HG03432 (cell line): ENCODE results near the gene TST.
A peak's percentile ranks its signal among the peaks of the same experiment; 100 is the strongest.

Experiments
- ATAC-seq: cut with Tn5 transposase; IDR thresholded peaks from one replicate; pipeline ENCODE4 v1.9.1; 2021; ENCODE audit warnings: mild to moderate bottlenecking, moderate library complexity; ENCODE audit not compliant: unreplicated experiment

TST gene

DNA sequence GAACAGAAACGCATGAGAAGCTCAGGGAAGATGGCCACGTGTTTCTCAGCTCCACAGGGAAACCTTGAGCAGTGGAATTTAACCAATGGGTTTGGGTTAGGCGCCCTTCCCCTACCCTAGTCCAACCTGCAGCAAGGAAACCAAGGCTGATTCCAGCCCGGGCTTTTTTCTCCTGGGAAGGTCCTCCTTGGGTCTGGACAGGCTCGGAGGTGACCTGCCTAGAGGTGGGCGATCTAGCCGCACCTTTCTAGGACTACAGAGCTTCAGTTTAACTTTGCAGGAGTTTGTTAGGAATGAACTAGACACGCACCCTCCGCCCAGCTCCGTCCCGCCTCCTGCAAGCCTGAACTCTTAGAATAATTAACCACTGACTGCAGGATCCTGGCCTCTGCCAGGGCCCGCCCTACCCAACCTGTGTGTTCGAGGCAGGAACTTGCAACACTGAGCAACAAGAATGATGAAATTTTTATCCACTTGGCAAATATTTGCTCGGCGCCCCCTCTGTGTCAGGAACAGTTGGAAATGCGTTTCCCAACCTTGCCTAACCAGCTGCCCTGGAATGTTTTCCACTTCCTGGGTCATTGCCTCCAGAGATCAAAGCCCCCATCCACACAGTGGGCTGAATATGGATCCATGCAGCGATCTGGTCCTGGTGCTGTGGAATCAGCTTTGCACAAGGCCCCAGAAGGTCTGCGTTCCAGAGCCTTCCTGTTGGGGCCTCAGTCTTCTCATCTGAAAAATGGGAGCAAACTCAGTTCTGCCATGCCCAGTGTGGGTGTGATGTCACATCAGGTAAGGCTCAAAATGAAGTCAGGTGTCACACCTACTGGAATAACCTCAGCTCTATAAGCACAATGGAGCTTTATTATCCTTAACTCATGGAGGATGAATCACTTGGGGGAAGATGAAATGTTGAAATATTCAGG, 13.6 kb upstream of the TST start:
- ATAC-seq, result no peak

DNA sequence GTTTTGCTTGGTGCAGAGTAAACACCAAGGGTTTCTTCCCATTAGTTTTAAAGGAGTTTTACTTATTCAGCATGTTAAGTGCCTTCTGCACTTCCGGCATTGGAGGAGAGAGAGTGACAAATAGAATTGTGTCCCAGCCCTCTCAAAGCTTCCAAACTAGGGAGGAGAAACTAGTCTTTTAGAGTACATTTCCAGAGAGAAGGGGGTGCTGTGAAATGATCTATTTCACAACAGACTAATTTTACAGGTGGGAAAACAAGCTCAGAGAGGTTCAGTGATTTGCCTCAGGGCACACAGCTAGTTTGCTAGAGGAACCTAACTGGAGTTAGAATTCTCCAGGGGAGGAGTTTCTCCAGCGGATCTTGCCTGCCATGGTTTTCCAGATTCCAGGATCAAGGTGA, 12.9 kb upstream of the TST start:
- ATAC-seq, result no peak

DNA sequence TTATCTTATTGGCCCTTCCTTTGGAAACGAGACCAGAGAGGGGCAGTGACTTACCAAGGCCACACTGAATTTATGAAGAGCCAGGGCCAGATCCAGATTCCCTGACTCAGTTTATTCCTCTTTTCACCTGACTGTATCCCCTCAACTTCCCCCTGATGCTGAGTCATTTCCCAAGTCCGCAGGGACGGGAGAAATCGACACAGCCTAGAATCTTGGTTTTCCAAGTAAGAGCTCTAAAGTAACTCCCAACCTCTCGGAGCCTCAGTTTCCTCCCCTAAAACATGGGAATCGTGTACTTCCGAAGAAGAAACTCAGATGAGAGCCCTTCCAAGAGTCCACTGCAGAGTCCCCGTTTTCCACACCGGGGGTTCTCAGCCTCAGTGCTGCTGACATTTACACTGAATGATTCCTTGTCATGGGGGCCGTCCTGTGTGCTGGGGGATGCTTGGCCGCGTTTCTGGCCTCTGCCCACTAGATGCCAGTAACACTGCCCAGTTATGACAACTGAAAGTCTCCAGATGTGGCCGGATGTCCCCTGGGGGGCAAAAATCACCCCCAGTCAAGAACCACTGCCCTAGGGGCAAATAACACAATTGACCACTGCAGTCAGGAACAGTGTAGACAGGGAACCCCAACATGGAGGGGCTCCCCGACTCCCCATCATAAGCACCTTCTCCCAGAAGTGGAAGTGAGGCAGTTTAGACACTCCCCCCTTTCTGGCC, 11.5 kb upstream of the TST start:
- ATAC-seq, result no peak

DNA sequence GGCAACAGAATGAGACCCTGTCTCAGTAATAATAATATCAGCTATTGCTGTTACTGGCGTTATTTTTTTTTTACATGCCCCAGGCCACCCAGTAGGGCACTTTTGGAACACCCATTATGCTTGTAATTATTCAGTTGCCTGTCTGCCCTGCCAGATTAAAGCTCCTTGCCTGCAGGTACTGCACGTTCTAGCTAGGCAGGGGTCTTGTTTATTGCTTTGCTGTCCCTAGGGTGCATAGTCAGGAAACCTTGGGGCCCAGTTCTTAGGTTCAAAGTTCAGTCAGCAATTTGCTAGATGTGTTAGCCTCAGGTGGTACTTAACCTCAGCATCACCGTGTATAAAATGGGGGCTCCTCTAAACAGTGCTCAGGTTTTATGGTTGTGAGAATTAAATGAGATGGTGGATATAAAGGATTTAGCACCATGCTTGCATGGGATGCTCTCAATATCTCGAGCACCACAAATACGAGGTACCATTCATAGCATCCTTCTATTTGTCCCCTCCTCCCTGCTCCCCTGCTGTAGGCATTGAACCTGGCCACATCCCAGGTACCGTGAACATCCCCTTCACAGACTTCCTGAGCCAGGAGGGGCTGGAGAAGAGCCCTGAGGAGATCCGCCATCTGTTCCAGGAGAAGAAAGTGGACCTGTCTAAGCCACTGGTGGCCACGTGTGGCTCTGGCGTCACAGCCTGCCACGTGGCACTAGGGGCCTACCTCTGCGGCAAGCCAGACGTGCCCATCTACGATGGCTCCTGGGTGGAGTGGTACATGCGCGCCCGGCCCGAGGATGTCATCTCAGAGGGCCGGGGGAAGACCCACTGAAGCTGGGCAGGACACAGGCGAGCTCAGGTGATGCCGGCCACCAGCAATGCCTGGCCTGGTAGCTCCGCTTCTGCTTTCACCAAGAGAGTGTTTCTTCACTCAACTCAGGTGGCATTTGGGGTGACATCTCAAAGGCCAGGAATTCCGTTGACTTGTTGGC, 9.7 kb upstream of the TST start:
- no peak for ATAC-seq

DNA sequence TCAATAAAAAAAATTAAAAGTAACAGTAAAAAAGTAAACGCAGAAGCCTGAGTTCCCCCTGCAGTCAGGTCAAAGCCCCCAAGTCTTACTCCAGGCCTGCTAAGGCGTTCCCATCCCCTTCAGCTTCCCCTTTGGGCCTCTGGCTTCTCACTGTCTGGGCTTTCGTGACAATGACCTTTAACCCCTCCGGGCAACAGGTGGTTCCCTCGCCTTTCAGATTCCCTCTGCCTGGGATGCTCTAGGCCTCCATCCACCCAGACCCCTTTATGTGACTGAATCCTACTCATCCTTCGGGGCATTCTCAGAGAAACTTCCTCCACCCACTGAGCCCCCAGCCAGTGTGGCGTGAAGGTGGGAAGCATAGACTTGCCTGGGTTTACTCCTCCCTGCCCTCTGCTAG, 8.3 kb upstream of the TST start:
- ATAC-seq, result no peak

DNA sequence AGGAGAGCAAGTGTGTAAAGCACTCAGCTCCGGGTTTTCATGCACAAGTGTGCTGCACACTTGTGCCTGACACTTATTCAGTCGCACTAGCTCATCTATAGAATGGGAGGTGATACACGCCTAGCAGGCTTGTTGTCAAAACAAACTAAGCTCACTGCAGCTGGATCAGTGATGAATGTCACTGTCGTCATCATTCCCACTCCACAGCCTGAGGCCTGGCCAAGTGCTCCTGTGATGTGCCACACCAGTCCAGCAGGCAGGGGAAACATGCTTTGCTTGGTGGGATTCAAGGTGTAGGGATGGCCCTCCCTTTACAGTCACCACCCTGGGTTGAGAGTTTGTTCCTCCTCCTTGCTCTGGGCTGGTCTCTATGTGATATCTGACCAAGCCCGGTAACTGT, 7.1 kb upstream of the TST start:
- no peak for ATAC-seq

DNA sequence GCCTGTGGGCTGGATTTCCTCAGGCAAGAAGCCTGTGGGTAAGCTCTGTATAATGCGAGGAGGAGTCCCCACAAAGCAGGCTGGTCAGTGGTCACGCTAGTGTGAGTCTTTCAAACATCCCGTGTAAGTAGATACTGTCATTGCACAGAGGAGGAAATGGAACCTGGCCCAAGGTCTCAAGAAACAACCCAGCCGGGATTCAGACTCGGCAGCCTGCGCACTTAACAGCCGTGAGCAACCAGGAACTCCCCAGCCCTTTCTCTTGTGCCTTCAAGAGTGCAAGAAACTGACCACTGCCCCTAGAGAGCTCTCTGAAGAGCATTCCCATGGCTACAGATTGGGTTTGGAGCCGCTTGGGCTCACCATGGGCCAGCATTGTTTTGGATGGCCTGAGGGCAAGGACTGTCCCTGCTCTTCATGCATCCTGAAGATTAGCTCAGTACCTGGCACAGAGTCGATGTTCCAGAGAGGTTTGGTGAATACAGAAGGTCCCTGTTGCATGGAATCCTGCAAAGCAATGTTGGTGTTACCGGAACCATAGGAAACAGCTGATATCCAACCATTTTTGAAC, 6.3 kb upstream of the TST start:
- no peak for ATAC-seq

DNA sequence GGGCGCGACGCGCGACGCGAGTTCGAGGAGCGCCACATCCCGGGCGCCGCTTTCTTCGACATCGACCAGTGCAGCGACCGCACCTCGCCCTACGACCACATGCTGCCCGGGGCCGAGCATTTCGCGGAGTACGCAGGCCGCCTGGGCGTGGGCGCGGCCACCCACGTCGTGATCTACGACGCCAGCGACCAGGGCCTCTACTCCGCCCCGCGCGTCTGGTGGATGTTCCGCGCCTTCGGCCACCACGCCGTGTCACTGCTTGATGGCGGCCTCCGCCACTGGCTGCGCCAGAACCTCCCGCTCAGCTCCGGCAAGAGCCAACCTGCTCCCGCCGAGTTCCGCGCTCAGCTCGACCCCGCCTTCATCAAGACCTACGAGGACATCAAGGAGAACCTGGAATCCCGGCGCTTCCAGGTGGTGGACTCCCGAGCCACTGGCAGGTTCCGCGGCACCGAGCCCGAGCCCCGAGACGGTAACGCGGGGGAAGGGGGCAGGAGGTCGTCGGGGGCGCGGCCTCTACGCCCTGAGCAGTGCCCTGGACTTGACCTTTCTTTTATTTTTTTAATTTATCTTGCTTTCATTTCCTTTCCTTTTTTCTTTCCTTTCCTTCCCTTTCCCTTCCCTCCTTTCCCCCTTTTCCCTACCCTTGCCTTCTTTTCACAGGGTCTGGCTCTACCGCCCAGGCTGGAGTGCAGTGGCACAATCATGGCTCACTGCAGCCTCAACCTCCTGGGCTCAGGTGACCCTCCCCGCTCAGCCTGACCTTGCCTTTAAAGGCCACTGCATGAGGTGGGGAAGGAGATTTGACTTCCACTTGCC, 5.3 kb upstream of the TST start:
- no peak for ATAC-seq

DNA sequence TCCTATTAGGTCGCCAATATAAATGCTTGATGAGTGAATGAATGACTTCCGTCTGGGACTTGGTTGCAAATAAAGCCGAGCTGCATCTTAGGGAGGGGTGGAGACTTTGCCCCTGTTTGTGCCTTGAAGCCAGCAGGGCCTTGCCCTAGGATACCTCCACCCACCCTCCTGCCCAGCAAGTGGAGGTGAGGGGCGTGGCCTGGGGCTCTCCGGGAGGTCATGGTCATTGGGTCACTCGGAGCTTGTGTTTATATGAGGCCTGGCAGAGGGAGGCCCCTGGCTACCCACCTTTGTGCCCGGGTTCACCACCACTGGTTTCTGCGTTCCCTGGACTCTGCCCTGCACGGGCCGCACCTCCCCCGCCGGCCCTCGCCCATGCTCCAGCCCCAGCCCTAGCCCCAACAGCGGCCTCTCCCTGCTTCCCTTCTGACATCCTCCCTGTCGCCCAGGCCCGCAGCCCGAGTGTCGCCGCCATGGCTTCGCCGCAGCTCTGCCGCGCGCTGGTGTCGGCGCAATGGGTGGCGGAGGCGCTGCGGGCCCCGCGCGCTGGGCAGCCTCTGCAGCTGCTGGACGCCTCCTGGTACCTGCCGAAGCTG, 4.6 kb upstream of the TST start:
- no peak for ATAC-seq

DNA sequence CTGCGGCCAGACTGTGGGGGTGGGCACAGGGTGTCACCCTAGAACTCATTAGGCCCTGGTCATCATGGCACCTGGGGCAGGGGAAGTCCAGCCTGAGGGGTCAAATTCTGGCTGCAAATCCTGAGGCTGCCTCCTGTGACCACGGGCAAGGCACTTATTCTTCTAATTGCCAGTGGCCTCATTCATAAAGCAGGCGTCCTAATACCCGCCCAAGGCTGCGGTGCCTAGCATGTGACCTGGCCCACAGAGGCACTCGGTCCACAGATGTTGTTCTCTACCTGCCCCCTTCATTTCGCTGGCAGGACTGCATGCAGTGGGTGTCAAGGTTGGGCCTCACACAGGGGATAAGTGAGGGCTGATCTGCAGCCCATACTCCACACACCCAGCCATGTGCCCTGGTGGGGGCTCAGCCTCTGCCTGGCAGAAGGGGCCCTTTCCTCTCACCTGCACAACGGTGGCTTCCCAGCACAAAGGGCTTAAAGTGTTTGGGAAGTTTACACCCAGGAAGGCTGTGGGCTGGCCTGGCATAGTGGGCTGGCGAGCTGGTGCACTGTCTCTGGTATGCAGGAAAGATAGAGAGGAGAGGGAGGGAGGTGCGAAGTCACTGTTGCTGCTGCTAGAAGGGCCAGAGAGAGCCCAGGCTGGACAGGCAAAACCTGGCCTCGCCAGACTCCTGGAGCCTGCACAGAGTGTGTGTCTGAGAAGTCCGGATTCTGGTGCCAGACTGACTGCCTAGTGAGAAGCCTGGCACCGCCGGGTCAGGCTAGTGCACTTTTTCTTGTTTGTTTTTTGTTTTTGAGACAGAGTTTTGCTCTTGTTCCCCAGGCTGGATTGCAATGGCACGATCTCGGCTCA, 3.5 kb upstream of the TST start:
- no peak for ATAC-seq

DNA sequence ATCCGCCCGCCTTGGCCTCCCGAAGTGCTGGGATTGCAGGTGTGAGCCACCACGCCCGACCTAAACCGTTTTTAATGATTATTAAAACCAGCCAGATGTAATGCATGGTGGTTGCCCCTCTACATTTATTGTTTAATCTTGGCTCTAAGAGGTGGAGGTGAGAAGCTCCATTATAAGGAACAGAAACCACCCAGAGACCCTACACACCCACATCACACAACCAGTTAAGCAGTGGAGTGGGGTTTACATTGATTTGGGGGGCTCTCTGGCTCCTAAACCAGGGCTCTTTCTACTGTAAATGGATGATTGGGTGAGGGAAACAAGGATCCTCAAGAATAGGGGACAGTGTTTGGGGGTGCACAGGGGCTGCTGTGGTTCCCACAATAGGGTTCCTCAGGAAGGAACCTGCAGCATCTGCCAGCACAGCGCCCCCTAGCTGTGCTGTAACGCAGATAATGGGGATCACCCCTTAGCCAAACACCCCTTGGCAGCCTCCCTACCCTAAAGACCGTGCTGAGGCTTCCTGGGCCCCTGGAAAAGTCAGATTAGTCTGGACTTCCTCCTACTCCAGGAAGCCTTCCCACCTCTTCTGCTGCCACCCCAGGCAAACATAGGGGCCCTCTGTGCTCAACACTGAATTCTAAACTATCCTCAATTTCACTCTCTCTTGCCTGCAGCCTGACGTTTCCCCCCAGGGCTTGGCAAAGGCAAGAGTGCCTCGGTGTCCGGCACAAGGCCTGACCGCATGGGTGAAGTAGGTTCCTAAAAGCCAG, 2.6 kb upstream of the TST start:
- no peak for ATAC-seq

DNA sequence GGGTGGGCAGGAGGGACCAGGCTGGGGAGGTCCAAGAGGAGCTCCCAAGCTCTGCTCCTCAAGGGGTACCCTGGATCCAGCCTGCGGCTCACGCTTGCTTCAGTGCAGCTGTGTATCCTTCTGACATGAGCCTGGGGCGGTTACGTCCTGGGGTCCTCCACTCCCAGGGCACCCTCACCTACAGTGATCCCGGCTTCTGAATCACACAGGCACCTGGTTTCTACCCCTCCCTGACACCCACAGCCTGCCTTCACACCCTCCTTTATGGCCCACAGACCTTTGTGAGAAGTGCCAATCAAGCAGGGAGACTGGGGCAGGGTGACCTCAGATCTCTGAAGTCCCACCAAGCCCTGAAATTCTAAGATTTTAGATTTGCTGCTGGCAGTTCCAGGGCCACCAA, 1.8 kb upstream of the TST start:
- no peak for ATAC-seq

DNA sequence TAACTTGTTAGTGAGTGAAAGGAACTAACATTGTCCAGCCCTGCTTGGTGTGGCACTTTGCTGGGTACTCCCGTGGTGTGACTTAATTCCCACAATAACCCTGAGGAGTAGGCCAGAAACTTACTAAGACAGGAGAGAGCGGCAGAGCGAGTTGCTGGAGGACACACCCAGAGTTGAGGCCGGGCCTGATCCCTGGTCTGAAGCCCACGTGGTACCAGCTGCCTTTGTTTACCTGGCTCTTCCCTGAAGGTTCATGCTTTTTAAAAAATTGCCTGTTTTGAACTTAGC, 889 bp upstream of the TST start:
- ATAC-seq, result no peak

DNA sequence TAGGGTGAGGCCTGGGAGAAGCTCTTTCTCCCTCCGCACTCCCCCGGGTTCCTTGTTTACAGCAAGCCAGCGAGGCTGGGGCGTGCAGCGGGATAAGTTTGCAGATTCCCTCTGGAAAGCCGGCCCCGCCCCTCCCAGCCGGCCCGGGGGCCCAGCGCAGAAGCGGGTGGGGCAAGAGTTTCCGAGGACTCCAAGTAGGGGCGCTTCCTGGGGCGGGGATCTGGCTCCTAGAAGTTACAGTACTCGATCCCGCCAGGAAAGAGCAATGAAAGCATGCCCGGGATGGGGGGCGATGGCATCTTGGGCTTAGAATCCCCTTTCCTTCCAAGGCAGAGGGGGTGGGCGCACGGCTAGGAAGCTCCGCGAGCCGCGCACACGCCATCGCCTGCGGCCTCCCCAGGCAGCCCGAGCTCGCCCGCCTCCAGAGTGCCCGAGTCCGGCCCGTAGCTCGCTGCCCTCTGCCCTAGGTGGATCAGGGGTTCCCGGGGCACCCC, 385 bp downstream of the TST start:
- peak; percentile 25 for ATAC-seq

DNA sequence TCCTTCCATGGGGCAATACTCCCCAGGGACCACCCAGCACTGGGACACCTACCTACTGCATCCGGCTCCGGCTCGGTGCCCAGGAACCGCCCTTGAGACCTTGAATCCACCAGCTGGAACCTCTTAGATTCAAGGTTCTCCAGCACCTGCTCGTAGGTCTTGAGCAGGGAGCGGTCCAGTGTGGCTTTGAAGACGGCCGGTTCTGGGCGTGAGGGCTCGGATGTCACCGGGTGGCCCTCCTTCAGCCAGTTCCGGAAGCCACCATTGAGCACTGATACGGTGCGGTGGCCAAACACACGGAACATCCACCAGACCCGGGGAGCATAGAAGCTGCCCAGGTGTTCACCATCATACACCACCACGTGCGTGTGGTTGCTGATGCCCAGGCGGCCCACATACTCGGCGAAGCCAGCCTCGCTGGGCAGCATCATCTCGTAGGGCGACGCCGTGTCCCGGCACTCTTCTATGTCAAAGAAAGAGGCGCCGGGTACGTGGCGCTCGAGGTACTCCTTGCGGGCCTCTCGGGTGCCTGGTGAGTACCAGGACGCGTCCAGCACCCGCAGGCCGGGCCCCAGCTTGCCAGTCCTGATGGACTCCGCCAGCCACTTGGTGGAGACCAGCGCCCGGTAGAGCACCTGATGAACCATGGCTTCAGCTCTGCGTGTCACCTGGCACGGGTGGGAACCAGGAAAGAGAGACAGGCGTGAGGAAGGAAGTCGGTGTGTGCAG, 997 bp downstream of the TST start:
- no peak for ATAC-seq

DNA sequence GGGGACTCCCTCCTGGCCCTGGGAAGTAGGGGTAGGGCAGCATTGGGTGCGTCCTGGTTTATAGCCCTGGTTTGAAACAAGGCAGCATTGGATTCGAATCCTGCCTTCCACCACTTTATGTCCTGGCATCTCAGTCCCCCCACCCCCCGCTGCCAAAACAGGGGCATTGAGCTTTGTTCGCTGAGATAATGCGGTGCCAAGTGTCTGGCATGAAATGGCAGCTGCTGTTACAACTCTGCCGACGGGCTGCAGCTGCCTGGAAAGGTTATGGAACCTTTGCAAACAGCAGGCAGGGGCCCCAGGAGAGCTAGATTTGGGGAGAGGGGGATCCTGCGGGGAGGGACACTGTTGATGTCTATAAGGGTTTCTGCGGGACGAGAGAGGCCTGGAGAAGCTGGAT, 1.9 kb downstream of the TST start:
- ATAC-seq, result no peak
